Ishikawa (cell line): ENCODE measurements around the gene KCNF1.

Experiments
- EGR1 ChIP-seq: IDR thresholded peaks from 2 replicates; pipeline ENCODE4 v1.6.1; 2012
- FOXM1 ChIP-seq: IDR thresholded peaks from 2 replicates; pipeline ENCODE4 v1.6.1; 2012; ENCODE audit warnings: low read depth, borderline replicate concordance
- RAD21 ChIP-seq: IDR thresholded peaks from 2 replicates; pipeline ENCODE4 v1.6.1; 2012; ENCODE audit warnings: low read depth
- REST ChIP-seq: IDR thresholded peaks from 2 replicates; pipeline ENCODE4 v1.6.1; 2012; ENCODE audit warnings: low read depth, mild to moderate bottlenecking
- TAF1 ChIP-seq: IDR thresholded peaks from 2 replicates; pipeline ENCODE4 v1.6.1; 2012; ENCODE audit warnings: low read depth, mild to moderate bottlenecking
- USF1 ChIP-seq: IDR thresholded peaks from 2 replicates; pipeline ENCODE4 v1.6.1; 2012
- YY1 ChIP-seq: IDR thresholded peaks from 2 replicates; pipeline ENCODE4 v1.6.1; 2012; ENCODE audit warnings: low read depth
- ZBTB7A ChIP-seq: IDR thresholded peaks from 2 replicates; pipeline ENCODE4 v1.6.1; 2012; ENCODE audit warnings: low read depth

GRCh38 chr2:10924441-10924840, 12.7 kb downstream of the KCNF1 start:
- TF ChIP-seq REST (no peak), EGR1 (no peak), YY1 (no peak), ZBTB7A (no peak), RAD21 (no peak), USF1 (no peak), TAF1 (no peak), FOXM1 (no peak)
